SK-N-SH (cell line): ENCODE results near the gene COLEC11.

Experiments used
- CHD2 ChIP-seq: fragments of 150-350 bp; IDR thresholded peaks from 2 replicates; pipeline ENCODE4 v1.6.1; 2018; ENCODE audit warnings: low read length; ENCODE audit not compliant: partially characterized antibody
- CTCF ChIP-seq: fragments of 200-600 bp; sonication (generic); IDR thresholded peaks from 2 replicates; pipeline ENCODE4 v1.6.1; 2017; ENCODE audit warnings: antibody characterized with exemption, mild to moderate bottlenecking, moderate library complexity
- ELF1 ChIP-seq: IDR thresholded peaks from 2 replicates; pipeline ENCODE4 v1.4.0; 2012
- EP300 ChIP-seq, 2 experiments: IDR thresholded peaks; 2 replicates each; pipeline versions ENCODE4 v1.4.0 to v1.6.1; 2012; ENCODE audit warnings: borderline replicate concordance in 1 of 2, low read depth in 1 of 2, low read length in 1 of 2
- GABPA ChIP-seq: IDR thresholded peaks from 2 replicates; pipeline ENCODE4 v1.4.0; 2012; ENCODE audit warnings: low read depth, mild to moderate bottlenecking
- MAX ChIP-seq: IDR thresholded peaks from 2 replicates; pipeline ENCODE4 v1.4.0; 2012; ENCODE audit warnings: low read depth
- RFX5 ChIP-seq: IDR thresholded peaks from 2 replicates; pipeline ENCODE4 v1.6.1; 2012; ENCODE audit warnings: mild to moderate bottlenecking, improper control_type of control experiment, low read length
- SIN3A ChIP-seq: IDR thresholded peaks from 2 replicates; pipeline ENCODE4 v1.6.1; 2012; ENCODE audit warnings: low read depth, mild to moderate bottlenecking, low read length, moderate library complexity, borderline replicate concordance
- TAF1 ChIP-seq: IDR thresholded peaks from 2 replicates; pipeline ENCODE4 v1.6.1; 2012; ENCODE audit warnings: low read depth, mild to moderate bottlenecking, low read length, moderate library complexity, borderline replicate concordance
- TF ChIP-seq, protein P1 (sequence below): fragments of 150-350 bp; IDR thresholded peaks from 2 replicates; pipeline ENCODE4 v1.6.1; 2017; ENCODE audit warnings: antibody characterized with exemption, low read length, low read depth, borderline replicate concordance

DNA sequence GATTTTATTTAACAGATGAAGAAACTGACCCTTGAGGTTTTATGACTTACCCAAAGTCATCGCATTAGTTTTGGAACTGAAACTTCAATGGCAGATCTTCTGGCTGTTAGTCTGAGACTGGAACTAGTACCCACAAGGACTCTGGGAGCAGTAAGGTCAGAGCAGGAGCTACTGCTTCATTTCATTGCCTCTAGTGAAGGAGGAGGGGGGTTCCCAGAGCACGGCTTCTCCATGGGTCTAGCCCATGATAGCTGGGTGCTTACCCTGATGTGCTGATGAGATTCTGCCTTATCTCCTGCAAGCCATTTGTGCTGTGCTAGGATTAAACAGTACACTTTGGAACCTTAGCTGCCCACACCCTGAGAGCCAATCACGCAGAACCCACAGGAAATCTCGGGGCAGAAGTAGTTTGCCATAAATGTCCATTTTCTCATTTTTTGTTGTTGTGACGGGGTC lies 31.4 kb upstream of the COLEC11 start:
- TF ChIP-seq, protein P1, sequence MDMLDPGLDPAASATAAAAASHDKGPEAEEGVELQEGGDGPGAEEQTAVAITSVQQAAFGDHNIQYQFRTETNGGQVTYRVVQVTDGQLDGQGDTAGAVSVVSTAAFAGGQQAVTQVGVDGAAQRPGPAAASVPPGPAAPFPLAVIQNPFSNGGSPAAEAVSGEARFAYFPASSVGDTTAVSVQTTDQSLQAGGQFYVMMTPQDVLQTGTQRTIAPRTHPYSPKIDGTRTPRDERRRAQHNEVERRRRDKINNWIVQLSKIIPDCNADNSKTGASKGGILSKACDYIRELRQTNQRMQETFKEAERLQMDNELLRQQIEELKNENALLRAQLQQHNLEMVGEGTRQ, result no peak
- TF ChIP-seq CTCF (no peak), RFX5 (no peak), TAF1 (no peak), MAX (no peak), SIN3A (no peak), EP300 (IDR thresholded peaks at IDR 0.05; ENCODE audit: borderline replicate concordance in 1 of 2, low read depth in 1 of 2, low read length in 1 of 2) (no peak), CHD2 (no peak), ELF1 (no peak), GABPA (no peak)
